KMS-11 (cell line): ENCODE data around the gene CSF1R.

ENCODE experiments used
- H2AFZ ChIP-seq: fragments of 200-600 bp; sonication (generic); 2 replicates; pipeline ENCODE4 v1.6.1; 2016; ENCODE audit warnings: antibody characterized with exemption, mixed run types, low read depth
- H3K27ac ChIP-seq: fragments of 200-600 bp; sonication (generic); 2 replicates; pipeline ENCODE4 v1.6.1; 2016; ENCODE audit warnings: mild to moderate bottlenecking, mixed run types
- H3K27me3 ChIP-seq: fragments of 200-600 bp; sonication (generic); 2 replicates; pipeline ENCODE4 v1.6.1; 2017; ENCODE audit warnings: mild to moderate bottlenecking, low read depth, mixed run types, moderate library complexity; ENCODE audit not compliant: insufficient read depth
- H3K36me3 ChIP-seq: fragments of 200-600 bp; sonication (generic); 2 replicates; pipeline ENCODE4 v1.6.1; 2017; ENCODE audit warnings: mild to moderate bottlenecking, mixed run types; ENCODE audit not compliant: insufficient read depth
- H3K4me1 ChIP-seq: fragments of 200-600 bp; sonication (generic); 2 replicates; pipeline ENCODE4 v1.6.1; 2016; ENCODE audit warnings: mild to moderate bottlenecking, low read depth, mixed run types; ENCODE audit not compliant: poor library complexity, severe bottlenecking
- H3K4me2 ChIP-seq: fragments of 200-600 bp; sonication (generic); 2 replicates; pipeline ENCODE4 v1.7.0; 2016; ENCODE audit warnings: mild to moderate bottlenecking, mixed run types
- H3K4me3 ChIP-seq: fragments of 200-600 bp; sonication (generic); IDR thresholded peaks from 2 replicates; pipeline ENCODE4 v1.6.1; 2017; ENCODE audit warnings: low read depth, low read length, mixed read lengths; ENCODE audit not compliant: insufficient read depth
- H3K79me2 ChIP-seq: fragments of 200-600 bp; sonication (generic); 2 replicates; pipeline ENCODE4 v1.6.1; 2016; ENCODE audit warnings: low read depth, mixed run types; ENCODE audit not compliant: insufficient read depth
- H3K9ac ChIP-seq: fragments of 200-600 bp; sonication (generic); 2 replicates; pipeline ENCODE4 v1.6.1; 2016; ENCODE audit warnings: mild to moderate bottlenecking, mixed run types
- H4K20me1 ChIP-seq: fragments of 200-600 bp; sonication (generic); 2 replicates; pipeline ENCODE4 v1.6.1; 2016; ENCODE audit warnings: mild to moderate bottlenecking, mixed run types; ENCODE audit not compliant: insufficient read depth
- CTCF ChIP-seq: fragments of 200-600 bp; sonication (generic); conservative IDR thresholded peaks from 2 replicates; pipeline ENCODE4 v1.6.1; 2017; ENCODE audit warnings: low read depth, mild to moderate bottlenecking, antibody characterized with exemption, low read length, moderate library complexity, mixed read lengths

Gene CSF1R

DNA sequence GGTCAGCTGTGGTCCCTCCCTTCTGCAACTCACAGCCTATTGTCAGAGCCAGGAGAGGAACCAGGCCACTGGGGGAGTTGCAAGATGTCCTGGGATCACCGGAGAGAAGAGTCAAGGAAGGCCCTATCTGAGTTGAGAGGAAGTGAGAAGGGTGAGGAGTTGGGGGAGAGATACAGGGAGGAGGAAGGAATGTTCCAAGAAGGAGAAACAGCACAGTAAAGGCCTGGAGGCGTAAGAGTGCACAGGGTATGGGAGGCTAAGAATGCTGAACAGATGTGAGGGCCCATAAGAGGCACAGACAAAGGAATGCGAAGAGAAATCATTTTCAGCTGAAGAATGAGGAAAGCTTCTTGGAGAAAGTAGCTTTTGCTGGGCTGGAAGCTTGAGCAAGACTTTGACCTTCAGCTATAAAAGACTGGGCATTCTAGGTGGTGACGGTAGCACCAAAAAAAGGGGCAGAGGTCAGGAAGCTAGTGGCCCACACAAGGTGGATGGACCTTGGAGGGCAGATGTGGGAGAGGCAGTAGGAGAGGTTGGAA, 21.6 kb upstream of the CSF1R start:
- no peak for TF ChIP-seq CTCF
- Histone ChIP-seq H3K4me2 (no peak overlapping the region), H2AFZ (no peak overlapping the region), H3K27ac (no peak overlapping the region), H3K4me1 (peaks cover 7% of the 10 kb centered on the region), H3K4me3 (no peak overlapping the region), H3K27me3 (no peaks in the 10 kb centered on the region), H3K36me3 (no peaks in the 10 kb centered on the region), H4K20me1 (no peaks in the 10 kb centered on the region), H3K9ac (no peak overlapping the region), H3K79me2 (no peaks in the 10 kb centered on the region)

DNA sequence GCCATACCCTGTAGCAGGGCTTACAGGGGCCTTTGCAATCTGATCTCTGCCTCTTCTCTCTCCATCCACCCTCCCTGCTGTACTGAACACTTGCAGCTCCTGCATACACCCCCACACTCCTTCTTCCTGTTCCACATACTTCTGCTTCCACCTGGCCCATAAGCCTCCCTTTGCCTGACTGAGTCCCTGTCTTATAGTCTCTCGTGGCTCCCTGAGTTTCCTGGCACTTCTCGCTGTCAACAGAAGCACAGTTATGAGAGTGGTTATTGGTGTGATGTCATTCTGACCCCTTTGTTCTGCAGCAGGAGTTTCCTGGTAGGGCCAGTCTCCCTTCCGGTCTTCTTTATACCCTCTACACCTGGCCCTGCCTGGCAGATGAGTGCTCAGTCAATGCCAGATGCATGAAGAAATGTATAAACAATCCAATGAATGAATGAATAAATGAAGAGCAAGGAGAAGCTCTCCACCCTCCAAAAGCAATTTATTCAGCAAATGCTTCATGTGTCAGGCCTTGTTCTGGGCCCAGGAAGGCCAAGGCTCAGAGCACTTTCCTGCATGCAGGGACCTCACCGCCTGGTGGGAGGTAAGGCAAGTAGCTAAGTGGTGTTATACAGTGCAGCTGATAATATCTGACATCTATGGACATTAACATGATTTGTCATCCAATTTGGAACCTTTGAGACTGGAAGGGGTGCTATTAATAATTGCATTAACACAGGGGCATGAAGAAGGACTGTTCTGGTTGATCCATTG, 20.5 kb upstream of the CSF1R start:
- H3K36me3 ChIP-seq = no peaks in the 10 kb centered on the region
- H3K4me3 ChIP-seq = no peak overlapping the region
- H3K79me2 ChIP-seq = no peaks in the 10 kb centered on the region
- no peak overlapping the region for H3K9ac ChIP-seq
- no peak overlapping the region for H2AFZ ChIP-seq
- TF ChIP-seq CTCF = no peak
- H3K4me2 ChIP-seq = no peak overlapping the region
- no peaks in the 10 kb centered on the region for H3K27me3 ChIP-seq
- H3K27ac ChIP-seq = no peak overlapping the region
- H4K20me1 ChIP-seq = no peaks in the 10 kb centered on the region
- peaks cover 18% of the 10 kb centered on the region for H3K4me1 ChIP-seq

DNA sequence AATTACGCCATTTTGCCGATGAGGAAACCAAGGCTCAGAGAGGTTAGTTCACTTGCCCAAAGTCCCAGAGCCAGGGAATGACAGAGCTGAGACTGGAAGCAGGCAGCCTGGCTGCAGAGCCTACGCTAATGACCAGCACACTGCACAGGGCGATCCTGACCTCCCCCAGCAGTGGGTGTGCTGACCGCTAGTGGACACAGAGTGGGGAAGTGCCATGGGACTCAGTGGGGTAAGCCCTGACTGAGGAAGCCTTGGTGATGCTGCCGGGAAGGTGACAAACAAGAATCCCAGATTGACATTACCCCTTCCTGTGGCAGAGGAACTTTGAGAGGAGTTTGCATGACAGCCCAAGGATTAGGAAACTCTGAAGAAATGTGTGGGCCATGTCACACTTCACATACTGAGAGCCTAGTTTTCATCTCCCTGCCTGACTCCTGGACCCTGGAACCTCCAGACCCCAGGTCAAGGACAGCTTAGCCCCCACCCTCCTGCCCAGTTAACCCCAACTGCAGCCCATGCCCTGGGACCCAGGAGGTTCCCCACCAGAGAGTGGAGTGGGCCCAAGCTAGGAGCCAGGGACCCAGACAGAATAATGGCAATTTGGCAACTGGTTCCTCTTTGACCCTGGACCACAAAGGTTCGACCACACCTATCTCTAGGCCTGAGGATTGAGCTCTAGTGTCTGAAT, 19.7 kb upstream of the CSF1R start:
- H3K4me1 ChIP-seq = peaks cover 18% of the 10 kb centered on the region
- H3K36me3 ChIP-seq = no peaks in the 10 kb centered on the region
- no peaks in the 10 kb centered on the region for H3K27me3 ChIP-seq
- H3K4me3 ChIP-seq = no peak overlapping the region
- H3K27ac ChIP-seq = no peak overlapping the region
- TF ChIP-seq CTCF = no peak
- no peaks in the 10 kb centered on the region for H3K79me2 ChIP-seq
- H4K20me1 ChIP-seq = no peaks in the 10 kb centered on the region
- H2AFZ ChIP-seq = no peak overlapping the region
- H3K9ac ChIP-seq = no peak overlapping the region
- no peak overlapping the region for H3K4me2 ChIP-seq

DNA sequence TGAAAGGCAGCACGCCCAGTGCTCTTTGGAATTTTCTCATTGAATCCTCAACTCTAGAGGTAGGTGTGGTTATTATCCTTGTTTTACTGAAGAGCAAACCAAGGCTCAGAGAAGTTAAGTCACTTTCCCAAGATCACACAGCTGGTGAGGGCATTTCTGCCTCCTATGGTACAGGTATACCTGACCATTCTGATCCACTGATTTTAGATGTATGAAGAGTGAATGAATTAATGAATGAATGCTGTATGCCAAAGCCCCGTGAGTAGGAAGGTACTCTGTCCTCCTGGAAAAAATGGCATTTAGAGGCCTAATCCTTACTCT, 18.2 kb upstream of the CSF1R start:
- H3K27ac ChIP-seq = no peak overlapping the region
- no peak overlapping the region for H3K4me3 ChIP-seq
- H3K9ac ChIP-seq = no peak overlapping the region
- peaks cover 18% of the 10 kb centered on the region for H3K4me1 ChIP-seq
- TF ChIP-seq CTCF = no peak
- H2AFZ ChIP-seq = no peak overlapping the region
- H3K27me3 ChIP-seq = no peaks in the 10 kb centered on the region
- H3K4me2 ChIP-seq = no peak overlapping the region
- no peaks in the 10 kb centered on the region for H3K36me3 ChIP-seq
- no peaks in the 10 kb centered on the region for H3K79me2 ChIP-seq
- H4K20me1 ChIP-seq = no peaks in the 10 kb centered on the region
